Eye (tissue), 1 donor: ENCODE results near the gene SEMA6C.
A peak's percentile ranks its signal among the peaks of the same experiment; 100 is the strongest.
"Not testable (repeated sequence)": the region's sequence is repeated elsewhere in the genome, so short reads cannot be mapped to it uniquely, and the experiment has no call there.

Source experiments
- DNase-seq: peaks from one replicate; pipeline ENCODE4 v3.0.0-alpha.2; 2015

Gene SEMA6C

GRCh38 chr1:151128800-151129199, 17.6 kb downstream of the SEMA6C start:
- DNase-seq, result no peak

- DNase-seq, result no peak
These were observed 21.5 kb downstream of the SEMA6C start for GRCh38 chr1:151124763-151125403.

GRCh38 chr1:151113877-151114276, 32.6 kb downstream of the SEMA6C start:
- DNase-seq, result no peak

GRCh38 chr1:151108331-151108730, 38.1 kb downstream of the SEMA6C start:
- DNase-seq, result no peak

- DNase-seq, result peak; percentile 61
These were observed 39.5 kb downstream of the SEMA6C start for GRCh38 chr1:151106894-151107293.

GRCh38 chr1:151104630-151105029, 41.8 kb downstream of the SEMA6C start:
- DNase-seq, result no peak

GRCh38 chr1:151098126-151098525, 48.3 kb downstream of the SEMA6C start:
- DNase-seq, result no peak

GRCh38 chr1:151097426-151097825, 49.0 kb downstream of the SEMA6C start:
- DNase-seq, result not testable (repeated sequence)

GRCh38 chr1:151085953-151086559, 60.4 kb downstream of the SEMA6C start:
- DNase-seq, result no peak
